Body of pancreas (tissue), 4 donors: ENCODE results near the gene FOXO6.

ENCODE experiments used
- POLR2A ChIP-seq, 3 donors: fragments of 450-650 bp; IDR thresholded peaks; one replicate each; pipeline ENCODE4 v1.6.1; 2016; ENCODE audit warnings: antibody characterized with exemption in 3 of 3, mild to moderate bottlenecking in 2 of 3
- TF ChIP-seq, protein P1 (sequence below), 7 experiments: fragments of 450-650 bp in 4 of 7; fragments of 200-600 bp in 3 of 7; sonication (generic) in 3 of 7; IDR thresholded peaks; one replicate each; pipeline ENCODE4 v1.5.1; 2016 to 2019; ENCODE audit warnings: antibody characterized with exemption in 7 of 7

DNA sequence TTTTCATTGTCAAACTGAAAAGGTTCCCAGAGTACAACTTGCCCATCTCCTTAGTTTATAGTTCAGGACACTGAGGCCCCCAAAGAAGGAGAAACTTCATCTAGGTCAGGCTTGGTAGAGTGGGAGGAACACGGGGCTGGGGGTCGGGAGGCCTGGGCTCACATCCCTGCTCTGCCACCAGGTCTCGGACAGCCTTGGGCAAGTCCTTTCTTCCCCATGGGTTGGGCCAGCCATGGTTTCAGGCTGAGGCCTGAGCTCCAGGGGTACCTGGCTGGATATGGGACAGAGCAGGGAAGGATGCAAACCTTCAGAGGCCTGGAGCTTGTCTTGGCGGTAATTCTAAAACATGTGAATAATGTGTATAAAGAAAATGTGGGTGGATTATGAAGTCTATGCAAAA lies 17.0 kb downstream of the FOXO6 start:
- TF ChIP-seq, protein P1, sequence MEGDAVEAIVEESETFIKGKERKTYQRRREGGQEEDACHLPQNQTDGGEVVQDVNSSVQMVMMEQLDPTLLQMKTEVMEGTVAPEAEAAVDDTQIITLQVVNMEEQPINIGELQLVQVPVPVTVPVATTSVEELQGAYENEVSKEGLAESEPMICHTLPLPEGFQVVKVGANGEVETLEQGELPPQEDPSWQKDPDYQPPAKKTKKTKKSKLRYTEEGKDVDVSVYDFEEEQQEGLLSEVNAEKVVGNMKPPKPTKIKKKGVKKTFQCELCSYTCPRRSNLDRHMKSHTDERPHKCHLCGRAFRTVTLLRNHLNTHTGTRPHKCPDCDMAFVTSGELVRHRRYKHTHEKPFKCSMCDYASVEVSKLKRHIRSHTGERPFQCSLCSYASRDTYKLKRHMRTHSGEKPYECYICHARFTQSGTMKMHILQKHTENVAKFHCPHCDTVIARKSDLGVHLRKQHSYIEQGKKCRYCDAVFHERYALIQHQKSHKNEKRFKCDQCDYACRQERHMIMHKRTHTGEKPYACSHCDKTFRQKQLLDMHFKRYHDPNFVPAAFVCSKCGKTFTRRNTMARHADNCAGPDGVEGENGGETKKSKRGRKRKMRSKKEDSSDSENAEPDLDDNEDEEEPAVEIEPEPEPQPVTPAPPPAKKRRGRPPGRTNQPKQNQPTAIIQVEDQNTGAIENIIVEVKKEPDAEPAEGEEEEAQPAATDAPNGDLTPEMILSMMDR (IDR thresholded peaks at IDR 0.05) = no peak
- no peak for TF ChIP-seq POLR2A (IDR thresholded peaks at IDR 0.05)
